HepG2 (cell line): ENCODE measurements around the gene C5orf52. TPM values are rescaled to one million over a fixed set of nuclear protein-coding genes. Genes with fewer than 3 reads are reported as not detected.

Source experiments
- ATAC-seq: fragments of 200-7000 bp; cut with Tn5 transposase; 3 replicates; pipeline ENCODE4 v1.9.1; 2020; ENCODE audit warnings: mild to moderate bottlenecking, moderate library complexity
- BruUV-seq: library from RNA; stranded (reverse); fragments of 400-500 nt; replicated peaks from 2 replicates; lab custom pipeline; 2021; lab: Mats Ljungman, UMichigan
- CTCF ChIA-PET: fragments of 300-600 bp; formaldehyde crosslinking; extraction: SDS; loops from one replicate; lab custom pipeline; 2021; ENCODE audit warnings: low total read pairs, inconsistent platforms, low intra/inter-chr PET ratio; lab: Yijun Ruan, JAX
- POLR2A ChIA-PET: fragments of 350-600 bp; sonication (Branson Sonifier 250); formaldehyde crosslinking; loops from one replicate; lab custom pipeline; 2020; ENCODE audit warnings: antibody characterized with exemption, inconsistent platforms; lab: Yijun Ruan, JAX
- DNase-seq: peaks from one replicate; pipeline ENCODE4 v3.0.0-alpha.2; 2015; ENCODE audit warnings: low spot score
- FAIRE-seq: peaks from 3 replicates; lab custom pipeline; 2011; peaks lifted over from hg19 to GRCh38; lab: Jason Lieb, UNC
- H2AFZ ChIP-seq: one replicate; pipeline ENCODE4 v1.6.1; 2011; ENCODE audit warnings: low read length, inconsistent platforms
- H3K27ac ChIP-seq: fragments of 300-600 bp; 3 replicates; pipeline ENCODE4 v1.8.0; 2011; ENCODE audit warnings: mixed run types, mild to moderate bottlenecking, mixed read lengths, low read length, inconsistent platforms; ENCODE audit not compliant: insufficient read depth; ENCODE audit errors: extremely low read length
- H3K27me3 ChIP-seq, 2 experiments: fragments of 200-600 bp in 1 of 2; 2 replicates in 1 of 2; 3 replicates in 1 of 2; pipeline versions ENCODE4 v1.6.0 to v1.8.0; 2011; ENCODE audit warnings: low read length in 2 of 2, mild to moderate bottlenecking in 2 of 2, moderate library complexity in 2 of 2, inconsistent platforms in 1 of 2; ENCODE audit not compliant: insufficient read depth in 2 of 2, control insufficient read depth in 1 of 2
- H3K36me3 ChIP-seq, 2 experiments: fragments of 200-600 bp in 1 of 2; replicated peaks in 1 of 2; 2 replicates in 1 of 2; 3 replicates in 1 of 2; pipeline versions ENCODE4 v1.5.1 to v1.8.0; 2011; ENCODE audit warnings: low read length in 2 of 2, inconsistent platforms in 1 of 2; ENCODE audit not compliant: insufficient read depth in 2 of 2, control insufficient read depth in 1 of 2
- H3K4me1 ChIP-seq: 2 replicates; pipeline ENCODE4 v1.5.1; 2012; ENCODE audit warnings: low read length, inconsistent platforms; ENCODE audit not compliant: insufficient read depth
- H3K4me2 ChIP-seq: 2 replicates; pipeline ENCODE4 v1.6.0; 2011; ENCODE audit warnings: low read depth, low read length, inconsistent platforms
- H3K4me3 ChIP-seq, 3 experiments: fragments of 200-600 bp in 1 of 3; sonication (generic), shearing (Covaris generic) in 1 of 3; replicated peaks in 1 of 3; 2 replicates each; pipeline ENCODE4 v1.5.1; 2011 to 2016; ENCODE audit warnings: low read length in 3 of 3, inconsistent platforms in 2 of 3, low read depth in 2 of 3, mild to moderate bottlenecking in 2 of 3, control low read depth in 1 of 3, mixed read lengths in 1 of 3; ENCODE audit not compliant: insufficient read depth in 1 of 3
- H3K79me2 ChIP-seq: one replicate; pipeline ENCODE4 v1.6.1; 2011; ENCODE audit warnings: low read length, inconsistent platforms; ENCODE audit not compliant: insufficient read depth
- H3K9ac ChIP-seq: 2 replicates; pipeline ENCODE4 v1.6.0; 2011; ENCODE audit warnings: mild to moderate bottlenecking, low read depth, low read length, inconsistent platforms; ENCODE audit not compliant: insufficient read depth
- H3K9me3 ChIP-seq: 2 replicates; pipeline ENCODE4 v1.5.1; 2012; ENCODE audit warnings: mild to moderate bottlenecking, low read length
- H4K20me1 ChIP-seq: 2 replicates; pipeline ENCODE4 v1.6.0; 2011; ENCODE audit warnings: inconsistent platforms, mild to moderate bottlenecking, low read length, moderate library complexity; ENCODE audit not compliant: insufficient read depth
- GATAD1 ChIP-seq: IDR thresholded peaks from 2 replicates; pipeline ENCODE4 v1.6.1; 2016; ENCODE audit warnings: missing genetic modification reagents, missing compliant biosample characterization
- HHEX ChIP-seq: IDR thresholded peaks from 2 replicates; pipeline ENCODE4 v1.6.1; 2016; ENCODE audit warnings: control low read depth
- NFYB ChIP-seq: sonication (generic); formaldehyde crosslinking; IDR thresholded peaks from 2 replicates; pipeline ENCODE4 v1.4.0; 2020; ENCODE audit warnings: missing genetic modification reagents
- RFXANK ChIP-seq: IDR thresholded peaks from 2 replicates; pipeline ENCODE4 v1.6.1; 2016
- SP2 ChIP-seq: sonication (generic); formaldehyde crosslinking; IDR thresholded peaks from 2 replicates; pipeline ENCODE4 v1.5.1; 2020; ENCODE audit warnings: mild to moderate bottlenecking, missing genetic modification reagents
- ZC3H13 ChIP-seq: sonication (generic); formaldehyde crosslinking; IDR thresholded peaks from 2 replicates; pipeline ENCODE4 v1.8.1; 2023; ENCODE audit warnings: mild to moderate bottlenecking, missing genetic modification reagents, moderate library complexity
- ZFY ChIP-seq: sonication (generic); formaldehyde crosslinking; IDR thresholded peaks from 2 replicates; pipeline ENCODE4 v1.4.0; 2020; ENCODE audit warnings: missing genetic modification reagents
- ZNF20 ChIP-seq: sonication (generic); formaldehyde crosslinking; IDR thresholded peaks from 2 replicates; pipeline ENCODE4 v1.4.0; 2020; ENCODE audit warnings: mild to moderate bottlenecking, moderate library complexity, missing genetic modification reagents
- ZNF292 ChIP-seq: sonication (generic); formaldehyde crosslinking; IDR thresholded peaks from 2 replicates; pipeline ENCODE4 v1.8.1; 2022; ENCODE audit warnings: mild to moderate bottlenecking, low read depth, missing genetic modification reagents, borderline replicate concordance
- ZNF335 ChIP-seq: sonication (generic); formaldehyde crosslinking; IDR thresholded peaks from 2 replicates; pipeline ENCODE4 v1.4.0; 2020; ENCODE audit warnings: missing genetic modification reagents
- ZNF788 ChIP-seq: sonication (generic); formaldehyde crosslinking; IDR thresholded peaks from 2 replicates; pipeline ENCODE4 v1.5.0; 2020; ENCODE audit warnings: mild to moderate bottlenecking, missing genetic modification reagents, borderline replicate concordance
- WGBS: methylation state at CpG from one replicate; pipeline ENCODE4 v1.1.6; 2017; ENCODE audit warnings: low lambda C conversion rate; 5-methylcytosine and 5-hydroxymethylcytosine counted together
- in situ Hi-C: cut with HindIII; loops from 2 replicates; pipeline ENCODE4 v1.10.0; 2017; ENCODE audit warnings: low pct_unique_long_range_greater_than_20kb; ENCODE audit not compliant: extremely low pct_ligation_motif_present
- intact Hi-C: fragments of 100-400 bp; cut with micrococcal nuclease; formaldehyde crosslinking; loops from one replicate; pipeline ENCODE4 v1.10.0; 2022; ENCODE audit not compliant: unreplicated experiment
- polyA plus RNA-seq, 8 experiments: library from polyadenylated mRNA; depleted of rRNA in 3 of 8; stranded (reverse) in 7 of 8; unstranded in 1 of 8; fragments of >200 nt; fragmentation: Illumina TruSeq in 4 of 8; extraction: Trizol in 4 of 8; gene quantifications; 2 replicates each; pipeline versions ENCODE4 v1.2.1 to v1.2.3, GENCODE V29; 2011 to 2016; ENCODE audit warnings: low read depth in 4 of 8, missing spikeins in 1 of 8, mixed read lengths in 1 of 8; ENCODE audit not compliant: insufficient read depth in 1 of 8
- total RNA-seq, 5 experiments: library from RNA; depleted of rRNA; stranded (reverse); fragments of >200 nt; fragmentation: Illumina TruSeq; extraction: Trizol; gene quantifications; 2 replicates each; pipeline ENCODE4 v1.2.3, GENCODE V29; 2016; ENCODE audit warnings: low read depth in 1 of 5
- TF ChIP-seq, protein P1 (sequence below): sonication (generic); formaldehyde crosslinking; IDR thresholded peaks from 2 replicates; pipeline ENCODE4 v1.4.0; 2020; ENCODE audit warnings: missing genetic modification reagents, mild to moderate bottlenecking, borderline replicate concordance

Gene C5orf52
- total and polyA plus RNA-seq, 2 of the 13 experiments (the other 11 are each of a cell fraction or from before 2014, with no cell fraction given), result not detected

DNA sequence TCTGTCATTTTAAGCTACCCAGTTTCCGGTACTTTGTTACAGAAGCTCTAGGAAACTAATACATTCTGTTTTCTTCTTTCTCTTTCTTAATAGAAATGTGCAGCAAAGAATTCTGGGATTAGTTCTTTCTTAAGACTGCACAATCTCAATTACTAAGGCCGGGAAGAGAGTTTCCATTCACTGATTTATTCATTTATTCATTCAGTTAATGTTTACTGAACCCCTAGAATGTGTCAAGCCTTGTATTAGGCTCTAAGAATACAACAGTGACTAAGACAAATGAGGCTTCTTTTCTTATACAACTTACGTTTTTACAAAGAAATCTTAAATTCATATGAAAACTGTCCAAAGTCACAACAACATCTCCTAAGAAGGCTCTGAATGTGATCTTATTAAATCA lies 32.4 kb downstream of the C5orf52 start (continued):
- no peak for TF ChIP-seq ZC3H13 (CRISPR knock-in tag)
- TF ChIP-seq HHEX (CRISPR knock-in tag), result no peak
- no peak for TF ChIP-seq ZNF292 (CRISPR knock-in tag)
- TF ChIP-seq ZFY (CRISPR knock-in tag), result no peak

DNA sequence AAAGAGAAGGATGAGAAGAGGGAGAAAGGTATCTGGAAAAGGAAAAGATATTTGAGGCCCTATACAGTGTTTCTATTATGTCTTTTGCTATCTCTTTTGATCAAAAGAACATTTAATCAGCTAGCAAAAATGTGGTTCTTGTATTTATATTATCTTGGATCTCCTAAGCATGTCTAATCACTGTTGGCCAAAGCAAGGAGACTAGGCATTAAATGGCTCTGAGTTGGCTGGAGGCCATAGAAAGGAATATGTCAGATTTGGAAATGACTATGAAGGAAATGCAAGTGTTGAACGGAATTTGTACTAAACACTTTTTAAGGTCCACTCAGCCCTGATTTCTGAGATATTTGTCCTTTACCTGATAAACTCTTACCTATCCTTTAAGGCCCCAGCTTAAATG lies 37.5 kb downstream of the C5orf52 start:
- no peak overlapping the region for H3K27ac ChIP-seq
- H3K9me3 ChIP-seq, result no peaks in the 10 kb centered on the region
- H2AFZ ChIP-seq, result no peak overlapping the region
- TF ChIP-seq GATAD1 (CRISPR knock-in tag) (no peak), ZNF335 (CRISPR knock-in tag) (no peak), SP2 (no peak), ZNF788 (CRISPR knock-in tag) (no peak), RFXANK (CRISPR knock-in tag) (no peak), ZNF20 (no peak), NFYB (CRISPR knock-in tag) (no peak)
- TF ChIP-seq, protein P1, sequence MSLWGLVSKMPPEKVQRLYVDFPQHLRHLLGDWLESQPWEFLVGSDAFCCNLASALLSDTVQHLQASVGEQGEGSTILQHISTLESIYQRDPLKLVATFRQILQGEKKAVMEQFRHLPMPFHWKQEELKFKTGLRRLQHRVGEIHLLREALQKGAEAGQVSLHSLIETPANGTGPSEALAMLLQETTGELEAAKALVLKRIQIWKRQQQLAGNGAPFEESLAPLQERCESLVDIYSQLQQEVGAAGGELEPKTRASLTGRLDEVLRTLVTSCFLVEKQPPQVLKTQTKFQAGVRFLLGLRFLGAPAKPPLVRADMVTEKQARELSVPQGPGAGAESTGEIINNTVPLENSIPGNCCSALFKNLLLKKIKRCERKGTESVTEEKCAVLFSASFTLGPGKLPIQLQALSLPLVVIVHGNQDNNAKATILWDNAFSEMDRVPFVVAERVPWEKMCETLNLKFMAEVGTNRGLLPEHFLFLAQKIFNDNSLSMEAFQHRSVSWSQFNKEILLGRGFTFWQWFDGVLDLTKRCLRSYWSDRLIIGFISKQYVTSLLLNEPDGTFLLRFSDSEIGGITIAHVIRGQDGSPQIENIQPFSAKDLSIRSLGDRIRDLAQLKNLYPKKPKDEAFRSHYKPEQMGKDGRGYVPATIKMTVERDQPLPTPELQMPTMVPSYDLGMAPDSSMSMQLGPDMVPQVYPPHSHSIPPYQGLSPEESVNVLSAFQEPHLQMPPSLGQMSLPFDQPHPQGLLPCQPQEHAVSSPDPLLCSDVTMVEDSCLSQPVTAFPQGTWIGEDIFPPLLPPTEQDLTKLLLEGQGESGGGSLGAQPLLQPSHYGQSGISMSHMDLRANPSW (CRISPR knock-in tag), result no peak
- no peaks in the 10 kb centered on the region for H3K36me3 ChIP-seq
- no peaks in the 10 kb centered on the region for H3K79me2 ChIP-seq
- no peak overlapping the region for H3K9ac ChIP-seq
- no peak overlapping the region for H3K4me2 ChIP-seq
- no TSS peak for BruUV-seq
- H3K27me3 ChIP-seq, result peaks cover 0 to 5% of the 10 kb centered on the region in 2 experiments; a peak in 1 of 5 replicates
- intact Hi-C loops, result no loop called here
- ATAC-seq (no peak), FAIRE-seq (no peak), DNase-seq (no peak)
- POLR2A ChIA-PET, result no interaction called here
- CTCF ChIA-PET, result no interaction called here
- no peaks in the 10 kb centered on the region for H4K20me1 ChIP-seq
- H3K4me1 ChIP-seq, result no peaks in the 10 kb centered on the region
- no peak overlapping the region for H3K4me3 ChIP-seq
- 0% methylated on average over 1 of the region's 1 CpG for WGBS
- in situ Hi-C loops, result no loop called here
